HEK293T (cell line): ENCODE data around the gene SLC22A4.

Experiments used
- CTCF ChIA-PET: fragments of 350-600 bp; formaldehyde crosslinking; extraction: SDS; loops from one replicate; lab custom pipeline; 2021; ENCODE audit warnings: antibody characterized with exemption, inconsistent platforms; lab: Yijun Ruan, JAX
- POLR2A ChIA-PET: fragments of 350-600 bp; formaldehyde crosslinking; extraction: SDS; loops from one replicate; lab custom pipeline; 2020; ENCODE audit warnings: antibody characterized with exemption, inconsistent platforms; lab: Yijun Ruan, JAX
- DNase-seq: peaks from one replicate; pipeline ENCODE4 v3.0.0; 2012; ENCODE audit warnings: mixed read lengths; ENCODE audit errors: extremely low spot score
- ARNT ChIP-seq: fragments of 450-650 bp; IDR thresholded peaks from 2 replicates; pipeline ENCODE4 v1.6.1; 2017; ENCODE audit warnings: mild to moderate bottlenecking
- BHLHE40 ChIP-seq: fragments of 450-650 bp; IDR thresholded peaks from 2 replicates; pipeline ENCODE4 v1.6.1; 2016; ENCODE audit warnings: mild to moderate bottlenecking, moderate library complexity, borderline replicate concordance
- CTBP1 ChIP-seq: fragments of 450-650 bp; IDR thresholded peaks from 2 replicates; pipeline ENCODE4 v1.6.1; 2016; ENCODE audit warnings: borderline replicate concordance
- ELF4 ChIP-seq: fragments of 450-650 bp; IDR thresholded peaks from 2 replicates; pipeline ENCODE4 v1.6.1; 2017; ENCODE audit warnings: antibody characterized with exemption
- FOXA1 ChIP-seq: fragments of 450-650 bp; IDR thresholded peaks from 2 replicates; pipeline ENCODE4 v1.6.1; 2016; ENCODE audit warnings: mild to moderate bottlenecking
- FOXK2 ChIP-seq: fragments of 450-650 bp; IDR thresholded peaks from 2 replicates; pipeline ENCODE4 v1.6.1; 2016; ENCODE audit warnings: mild to moderate bottlenecking
- FOXM1 ChIP-seq: fragments of 450-650 bp; IDR thresholded peaks from 2 replicates; pipeline ENCODE4 v1.6.1; 2017; ENCODE audit warnings: mild to moderate bottlenecking, borderline replicate concordance
- HDGF ChIP-seq: fragments of 450-650 bp; IDR thresholded peaks from 2 replicates; pipeline ENCODE4 v1.6.1; 2017; ENCODE audit warnings: antibody characterized with exemption, borderline replicate concordance
- L3MBTL2 ChIP-seq: fragments of 450-650 bp; conservative IDR thresholded peaks from 2 replicates; pipeline ENCODE4 v1.6.1; 2016; ENCODE audit warnings: mild to moderate bottlenecking
- LEF1 ChIP-seq: fragments of 450-650 bp; IDR thresholded peaks from 2 replicates; pipeline ENCODE4 v1.6.1; 2017; ENCODE audit warnings: mild to moderate bottlenecking, borderline replicate concordance
- NFRKB ChIP-seq: fragments of 450-650 bp; IDR thresholded peaks from 2 replicates; pipeline ENCODE4 v1.6.1; 2016; ENCODE audit warnings: mild to moderate bottlenecking, moderate library complexity
- SP1 ChIP-seq: fragments of 450-650 bp; IDR thresholded peaks from 2 replicates; pipeline ENCODE4 v1.6.1; 2017
- SUZ12 ChIP-seq: fragments of 450-650 bp; IDR thresholded peaks from 2 replicates; pipeline ENCODE4 v1.6.1; 2016; ENCODE audit warnings: mild to moderate bottlenecking
- TARDBP ChIP-seq: fragments of 450-650 bp; IDR thresholded peaks from 2 replicates; pipeline ENCODE4 v1.6.1; 2016
- ZNF384 ChIP-seq: fragments of 450-650 bp; IDR thresholded peaks from 2 replicates; pipeline ENCODE4 v1.6.1; 2016
- TF ChIP-seq, protein P1 (sequence below): fragments of 450-650 bp; IDR thresholded peaks from 2 replicates; pipeline ENCODE4 v1.6.1; 2016

SLC22A4 gene

DNA sequence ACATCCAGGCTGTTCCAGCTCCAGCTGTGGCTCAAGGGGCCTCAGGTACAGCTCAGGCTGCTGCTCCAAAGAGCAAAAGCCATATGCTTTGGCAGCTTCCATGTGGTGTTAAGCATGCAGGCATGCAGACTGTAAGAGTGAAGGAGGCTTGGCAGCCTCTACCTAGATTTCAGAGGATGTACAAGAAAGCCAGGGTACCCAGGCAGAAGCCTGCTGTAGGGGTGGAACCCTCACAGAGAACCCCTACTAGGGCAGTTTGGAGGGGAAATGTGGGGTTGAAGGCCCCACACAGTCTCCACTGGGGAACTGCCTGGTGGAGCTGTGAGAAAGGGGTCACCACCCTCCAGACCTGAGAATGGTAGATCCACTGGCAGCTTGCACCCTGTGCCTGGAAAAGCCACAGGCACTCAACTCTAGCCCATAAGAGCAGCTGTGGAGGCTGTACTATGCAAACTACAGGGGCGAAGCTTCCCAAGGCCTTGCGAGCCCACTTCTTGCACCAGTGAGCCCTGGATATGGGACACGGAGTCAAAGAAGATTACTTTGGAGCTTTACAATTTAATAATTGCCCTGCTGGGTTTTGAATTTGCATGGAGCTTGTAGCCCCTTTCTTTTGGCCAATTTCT, 61.1 kb downstream of the SLC22A4 start:
- TF ChIP-seq FOXM1: no peak
- TF ChIP-seq FOXK2: no peak
- no peak for TF ChIP-seq SP1
- TF ChIP-seq ZNF384: no peak
- TF ChIP-seq SUZ12: no peak
- no peak for DNase-seq
- CTCF ChIA-PET: interaction anchor here (0.6 kb wide), 1 partner anchor 834 kb away, joined by 3 read pairs; no protein-coding TSS in a partner anchor
- POLR2A ChIA-PET: interaction anchor here (1.2 to 1.5 kb wide), 2 partner anchors 13 to 61 kb away, joined by 4 to 5 read pairs; partner anchors contain the start of gene SLC22A4

DNA sequence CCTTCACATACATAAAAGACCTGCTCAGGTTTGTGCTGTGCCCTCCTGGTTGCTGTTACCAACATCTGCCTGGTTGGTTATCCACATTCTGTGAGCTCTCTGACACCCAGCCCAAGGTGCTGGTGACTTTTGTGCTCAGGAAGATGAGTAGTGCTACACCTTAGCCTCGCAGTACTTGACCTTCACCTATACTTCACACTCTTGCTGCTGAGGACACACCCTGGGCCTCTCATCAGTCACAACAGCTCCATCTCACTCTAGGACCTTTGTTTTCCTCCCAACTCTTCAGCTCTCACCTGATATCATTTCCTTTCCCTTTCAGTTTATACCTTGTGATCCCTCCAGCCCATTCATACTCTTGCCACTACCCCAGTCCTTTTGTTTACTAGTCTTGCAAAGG, 64.6 kb downstream of the SLC22A4 start:
- ChIA-PET POLR2A (interaction anchor here (1.7 kb wide), 1 partner anchor 11 kb away, joined by 7 read pairs; the partner anchor contains the start of gene SLC22A5), CTCF (interaction anchor here (1.1 kb wide), 1 partner anchor 142 kb away, joined by 6 read pairs; no protein-coding TSS in a partner anchor)
- TF ChIP-seq FOXK2 (no peak), FOXA1 (no peak), ELF4 (no peak), BHLHE40 (no peak), ZNF384 (no peak), FOXM1 (no peak), CTBP1 (no peak), TARDBP (no peak), L3MBTL2 (no peak), SUZ12 (no peak), NFRKB (no peak), LEF1 (no peak), ARNT (no peak), HDGF (no peak)
- DNase-seq: no peak

DNA sequence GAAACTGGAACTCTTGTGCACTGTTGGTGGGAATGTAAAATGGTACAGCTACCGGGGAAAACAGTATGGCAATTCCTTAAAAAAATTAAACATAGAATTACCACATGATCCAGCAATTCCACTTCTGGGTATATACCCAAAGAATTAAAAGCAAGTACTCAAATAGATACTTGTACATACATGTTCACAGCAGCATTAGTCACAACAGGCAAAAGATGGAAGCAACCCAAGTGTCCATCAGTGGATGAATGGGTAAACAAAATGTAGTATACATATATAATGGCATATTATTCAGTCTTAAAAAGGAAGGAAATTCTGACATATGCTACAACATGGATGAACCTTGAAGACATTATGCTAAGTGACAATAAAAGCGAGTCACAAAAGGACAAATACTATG, 67.9 kb downstream of the SLC22A4 start:
- ChIA-PET POLR2A (interaction anchor here (0.6 kb wide), 1 partner anchor 37 kb away, joined by 3 read pairs; no protein-coding TSS in a partner anchor), CTCF (no interaction called here)
- no peak for DNase-seq
- TF ChIP-seq TARDBP (no peak), SUZ12 (no peak), SP1 (no peak), NFRKB (no peak), LEF1 (no peak), ZNF384 (no peak), L3MBTL2 (no peak), FOXA1 (no peak), BHLHE40 (no peak), HDGF (no peak), FOXM1 (no peak), FOXK2 (no peak), ELF4 (no peak)
- TF ChIP-seq, protein P1, sequence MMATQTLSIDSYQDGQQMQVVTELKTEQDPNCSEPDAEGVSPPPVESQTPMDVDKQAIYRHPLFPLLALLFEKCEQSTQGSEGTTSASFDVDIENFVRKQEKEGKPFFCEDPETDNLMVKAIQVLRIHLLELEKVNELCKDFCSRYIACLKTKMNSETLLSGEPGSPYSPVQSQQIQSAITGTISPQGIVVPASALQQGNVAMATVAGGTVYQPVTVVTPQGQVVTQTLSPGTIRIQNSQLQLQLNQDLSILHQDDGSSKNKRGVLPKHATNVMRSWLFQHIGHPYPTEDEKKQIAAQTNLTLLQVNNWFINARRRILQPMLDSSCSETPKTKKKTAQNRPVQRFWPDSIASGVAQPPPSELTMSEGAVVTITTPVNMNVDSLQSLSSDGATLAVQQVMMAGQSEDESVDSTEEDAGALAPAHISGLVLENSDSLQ: no peak

DNA sequence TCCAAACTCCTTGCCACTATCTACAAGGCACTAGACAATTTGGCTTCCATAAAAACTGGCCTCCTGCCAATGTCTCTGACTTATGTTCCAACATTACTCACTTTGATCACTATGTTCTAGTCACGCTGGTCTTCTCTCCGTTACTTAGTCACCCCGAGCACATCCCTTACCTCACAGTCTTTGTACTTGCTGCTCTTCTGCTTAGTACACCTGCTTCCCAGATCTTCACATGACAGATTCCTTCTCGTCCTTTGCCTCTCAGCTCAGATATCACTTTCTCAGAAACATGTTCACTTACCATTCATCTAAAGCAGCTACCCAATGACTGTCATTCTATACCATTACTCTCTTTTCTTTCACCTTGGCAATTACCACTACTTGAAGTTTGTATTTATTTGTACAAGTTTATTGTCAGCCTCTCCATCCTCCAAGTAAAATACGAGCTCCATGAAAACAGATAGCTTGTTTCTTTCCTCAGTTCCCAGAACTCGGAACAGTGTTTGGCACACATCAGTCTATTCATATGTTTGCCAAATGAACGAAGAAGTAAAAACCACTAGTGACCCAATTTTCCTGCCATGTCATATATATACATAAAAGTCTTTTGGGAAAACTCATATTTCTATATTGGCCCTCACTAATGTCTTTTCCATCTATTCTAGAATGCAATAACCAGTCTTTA, 69.4 kb downstream of the SLC22A4 start:
- CTCF ChIA-PET: no interaction called here
- DNase-seq: no peak
- TF ChIP-seq CTBP1: no peak
- POLR2A ChIA-PET: interaction anchor here (1.4 kb wide), 1 partner anchor 70 kb away, joined by 6 read pairs; the partner anchor contains the start of gene SLC22A4

DNA sequence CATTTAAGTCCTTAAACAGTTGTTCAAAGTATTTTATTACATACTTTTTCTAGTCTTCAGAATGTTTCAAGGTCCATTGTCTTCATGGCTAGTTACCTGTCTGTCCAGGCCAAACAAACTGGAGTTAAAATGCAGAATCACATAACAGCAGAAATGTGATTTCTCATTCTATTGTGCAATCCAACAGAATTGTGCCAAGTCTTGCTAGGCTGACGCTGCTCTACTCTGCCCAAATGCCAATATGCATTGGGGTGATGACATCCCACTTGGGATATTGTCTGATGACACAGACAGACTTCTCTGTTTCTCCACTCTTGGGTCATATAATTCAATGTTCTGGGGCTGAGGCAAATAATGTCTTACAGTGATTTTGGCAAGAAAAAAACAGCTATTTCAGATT, 70.1 kb downstream of the SLC22A4 start:
- DNase-seq: no peak
- ChIA-PET CTCF (no interaction called here), POLR2A (interaction anchor here (1.4 kb wide), 1 partner anchor 70 kb away, joined by 6 read pairs; the partner anchor contains the start of gene SLC22A4)
- TF ChIP-seq FOXK2 (no peak), BHLHE40 (no peak), FOXM1 (no peak), ARNT (no peak), SP1 (no peak), NFRKB (no peak), CTBP1 (no peak), L3MBTL2 (no peak), HDGF (no peak)

DNA sequence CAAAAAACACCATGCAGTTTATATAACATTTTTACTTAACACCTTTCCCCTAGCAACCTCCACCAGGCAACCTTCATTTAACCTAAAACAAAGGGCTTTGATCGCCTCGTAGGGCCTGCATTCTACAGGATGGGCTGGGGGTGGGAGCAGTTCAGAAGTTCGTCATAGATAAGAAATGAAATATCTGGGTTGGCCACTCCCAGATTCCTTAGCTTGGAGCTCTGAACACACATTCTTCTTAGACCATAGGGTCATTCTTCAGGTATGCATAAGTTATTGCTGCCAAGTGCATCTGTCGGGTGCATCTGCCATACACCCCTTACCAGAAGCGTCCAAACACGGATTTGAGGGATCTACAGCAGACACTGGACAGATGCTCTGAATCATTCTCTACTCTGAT, 71.0 kb downstream of the SLC22A4 start:
- TF ChIP-seq NFRKB: no peak
- no peak for TF ChIP-seq ARNT
- no peak for TF ChIP-seq TARDBP
- no peak for TF ChIP-seq CTBP1
- TF ChIP-seq FOXM1: no peak
- TF ChIP-seq BHLHE40: no peak
- no peak for TF ChIP-seq LEF1
- no peak for TF ChIP-seq FOXK2
- TF ChIP-seq SUZ12: no peak
- no peak for TF ChIP-seq HDGF
- no peak for TF ChIP-seq ELF4
- TF ChIP-seq SP1: no peak
- TF ChIP-seq ZNF384: no peak
- TF ChIP-seq L3MBTL2: no peak
- TF ChIP-seq FOXA1: no peak
- TF ChIP-seq, protein P1: no peak
- ChIA-PET POLR2A (interaction anchor here (5.4 kb wide), 1 partner anchor 71 kb away, joined by 57 read pairs; the partner anchor contains the start of gene SLC22A4), CTCF (interaction anchor here (0.6 kb wide), 1 partner anchor 234 kb away, joined by 3 read pairs; no protein-coding TSS in a partner anchor)
- DNase-seq: no peak
